ENCODE data around the gene MED22. TPM values are rescaled to one million over a fixed set of nuclear protein-coding genes. Genes with fewer than 3 reads are reported as not detected.

MED22 gene
- total and polyA plus RNA-seq, 2 experiments from 2014 or later = 18.8 to 23.4 TPM

DNA sequence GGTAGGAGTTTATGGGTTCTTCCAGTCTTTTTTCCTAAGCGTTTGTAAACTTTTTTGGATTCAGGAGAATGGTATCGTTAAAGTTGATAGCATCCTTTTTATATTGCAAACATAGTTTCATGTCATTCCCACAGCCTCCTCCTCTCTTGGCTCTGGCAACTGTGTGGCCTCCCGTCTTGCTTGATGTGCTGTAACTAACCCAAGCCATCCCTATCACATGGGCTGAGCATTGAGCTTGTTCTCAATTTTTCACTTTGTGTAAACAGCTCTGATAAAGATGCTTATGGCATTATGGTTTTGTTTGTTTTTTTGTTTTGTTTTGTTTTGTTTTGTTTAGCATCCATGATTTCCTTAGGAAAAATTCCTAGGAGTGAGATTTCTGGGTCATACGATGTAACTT is 32.8 kb upstream of the MED22 start:
- 81% methylated on average over 4 of the region's 4 CpGs for WGBS (ENCODE audit: low lambda C conversion rate, missing lambda C conversion rate)

DNA sequence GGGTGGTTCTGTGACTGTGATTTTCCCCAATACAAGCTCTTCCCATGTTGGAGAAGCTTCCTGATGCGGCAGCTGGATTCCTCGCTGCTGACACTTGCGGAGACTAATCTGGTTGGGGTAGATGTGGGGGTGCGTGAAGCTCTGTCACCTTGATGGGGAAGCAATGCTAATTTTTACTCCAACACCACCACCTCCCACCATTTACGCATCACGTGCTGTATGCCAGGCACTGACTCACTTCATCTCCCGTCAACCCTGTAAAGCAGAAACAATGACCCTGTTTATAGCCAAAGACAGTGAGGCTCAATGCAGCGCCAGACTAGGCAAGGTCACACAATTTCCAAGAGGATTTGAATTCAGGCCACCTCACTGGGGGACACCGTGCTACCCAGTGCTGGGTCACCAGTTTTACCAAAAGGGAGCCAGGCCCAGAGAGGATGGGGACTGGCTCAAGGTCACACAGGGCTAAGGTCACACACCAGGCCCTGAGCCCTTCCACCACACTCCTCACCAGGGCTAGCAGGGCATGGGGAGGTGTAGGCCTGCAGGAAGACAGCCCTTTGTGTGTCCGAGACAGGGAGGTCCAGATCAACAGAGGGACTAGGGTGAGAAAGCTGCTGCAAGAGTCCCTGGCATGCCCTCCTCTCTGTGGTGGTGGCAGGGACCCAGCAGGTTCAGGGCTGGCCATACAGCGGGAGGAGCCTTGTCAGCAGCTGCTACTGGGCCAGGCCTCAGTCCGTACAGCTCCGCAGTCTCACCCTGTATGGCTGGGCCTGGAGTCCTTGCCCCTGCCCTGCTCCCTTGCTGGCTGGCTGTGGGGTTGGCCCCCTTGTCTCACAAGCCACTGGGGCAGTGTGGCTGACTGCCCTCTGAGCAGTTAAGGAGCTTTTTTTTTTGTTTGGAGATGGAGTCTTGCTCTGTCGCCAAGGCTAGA is 31.5 kb upstream of the MED22 start:
- H3K36me3 ChIP-seq (replicated peaks; ENCODE audit: insufficient read depth, low read depth) = no peaks in the 10 kb centered on the region
- no peak overlapping the region for H3K4me2 ChIP-seq
- H3K4me3 ChIP-seq = no peak overlapping the region
- 91% methylated on average over 14 of the region's 14 CpGs for WGBS (ENCODE audit: low lambda C conversion rate, missing lambda C conversion rate)
- H3K4me1 ChIP-seq (ENCODE audit: insufficient read depth) = peaks cover 2% of the 10 kb centered on the region
- H3K79me2 ChIP-seq = peaks cover 13% of the 10 kb centered on the region
- H3K27me3 ChIP-seq = no peaks in the 10 kb centered on the region
- no peaks in the 10 kb centered on the region for H3K9me3 ChIP-seq (ENCODE audit: low read depth)
- TF ChIP-seq, protein P1, sequence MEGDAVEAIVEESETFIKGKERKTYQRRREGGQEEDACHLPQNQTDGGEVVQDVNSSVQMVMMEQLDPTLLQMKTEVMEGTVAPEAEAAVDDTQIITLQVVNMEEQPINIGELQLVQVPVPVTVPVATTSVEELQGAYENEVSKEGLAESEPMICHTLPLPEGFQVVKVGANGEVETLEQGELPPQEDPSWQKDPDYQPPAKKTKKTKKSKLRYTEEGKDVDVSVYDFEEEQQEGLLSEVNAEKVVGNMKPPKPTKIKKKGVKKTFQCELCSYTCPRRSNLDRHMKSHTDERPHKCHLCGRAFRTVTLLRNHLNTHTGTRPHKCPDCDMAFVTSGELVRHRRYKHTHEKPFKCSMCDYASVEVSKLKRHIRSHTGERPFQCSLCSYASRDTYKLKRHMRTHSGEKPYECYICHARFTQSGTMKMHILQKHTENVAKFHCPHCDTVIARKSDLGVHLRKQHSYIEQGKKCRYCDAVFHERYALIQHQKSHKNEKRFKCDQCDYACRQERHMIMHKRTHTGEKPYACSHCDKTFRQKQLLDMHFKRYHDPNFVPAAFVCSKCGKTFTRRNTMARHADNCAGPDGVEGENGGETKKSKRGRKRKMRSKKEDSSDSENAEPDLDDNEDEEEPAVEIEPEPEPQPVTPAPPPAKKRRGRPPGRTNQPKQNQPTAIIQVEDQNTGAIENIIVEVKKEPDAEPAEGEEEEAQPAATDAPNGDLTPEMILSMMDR (IDR thresholded peaks at IDR 0.05; ENCODE audit: poor library complexity) = no peak
- TF ChIP-seq EZH2phosphoT487 (IDR thresholded peaks at IDR 0.05; ENCODE audit: low read depth, severe bottlenecking, unreplicated experiment) (no peak), EZH2 (IDR thresholded peaks at IDR 0.05; ENCODE audit: borderline replicate concordance) (no peak)
- peaks cover 7% of the 10 kb centered on the region for H4K20me1 ChIP-seq (ENCODE audit: insufficient read depth, poor library complexity, severe bottlenecking)
- no peak overlapping the region for H3K27ac ChIP-seq
- H2AFZ ChIP-seq = no peak overlapping the region
- no peak for DNase-seq (ENCODE audit: low spot score)
- H3K9me2 ChIP-seq (replicated peaks; ENCODE audit: insufficient read depth) = no peaks in the 10 kb centered on the region

More for the DNA sequence above, 32.8 kb upstream of the MED22 start:
- Histone ChIP-seq H3K27ac (no peak overlapping the region), H3K36me3 (replicated peaks; ENCODE audit: insufficient read depth, low read depth) (no peaks in the 10 kb centered on the region), H3K9me2 (replicated peaks; ENCODE audit: insufficient read depth) (no peaks in the 10 kb centered on the region), H3K4me3 (no peak overlapping the region), H4K20me1 (ENCODE audit: insufficient read depth, poor library complexity, severe bottlenecking) (no peaks in the 10 kb centered on the region), H3K4me2 (no peak overlapping the region), H3K9me3 (ENCODE audit: low read depth) (no peaks in the 10 kb centered on the region), H2AFZ (no peak overlapping the region), H3K27me3 (no peaks in the 10 kb centered on the region), H3K4me1 (ENCODE audit: insufficient read depth) (no peaks in the 10 kb centered on the region), H3K79me2 (no peaks in the 10 kb centered on the region)
- DNase-seq (ENCODE audit: low spot score) = no peak
- no peak for TF ChIP-seq EZH2phosphoT487 (IDR thresholded peaks at IDR 0.05; ENCODE audit: low read depth, severe bottlenecking, unreplicated experiment)
- TF ChIP-seq, protein P1 (IDR thresholded peaks at IDR 0.05; ENCODE audit: poor library complexity) = no peak

DNA sequence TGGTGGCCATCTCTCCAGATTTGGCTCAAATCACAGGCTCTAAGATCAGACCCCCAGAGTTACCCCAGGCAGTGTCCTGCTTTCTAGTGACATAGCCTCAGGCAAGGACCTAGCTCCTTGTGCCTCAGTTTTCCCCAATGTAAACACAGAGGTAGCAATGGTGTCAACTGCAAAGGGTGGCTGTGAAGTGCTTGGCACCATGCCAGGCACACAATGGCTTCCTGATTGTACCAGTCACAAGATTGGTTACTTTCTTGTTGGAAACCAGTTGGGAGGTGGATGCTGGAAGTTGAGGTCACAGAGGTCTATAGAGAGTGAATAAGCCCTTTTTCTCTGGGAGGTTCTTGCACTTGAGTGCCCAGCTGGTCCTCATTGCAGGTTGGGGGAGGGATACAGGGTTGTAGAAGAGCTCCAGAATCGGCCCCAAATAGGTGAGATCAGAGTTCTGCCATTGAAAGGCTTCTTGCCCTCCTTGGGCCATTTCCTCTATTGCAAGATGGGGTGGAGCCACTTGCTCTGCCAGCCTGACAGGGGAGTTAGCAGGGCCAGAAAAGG is 30.6 kb upstream of the MED22 start:
- TF ChIP-seq, protein P1 (IDR thresholded peaks at IDR 0.05; ENCODE audit: poor library complexity) = no peak
- TF ChIP-seq EZH2phosphoT487 (IDR thresholded peaks at IDR 0.05; ENCODE audit: low read depth, severe bottlenecking, unreplicated experiment) (no peak), EZH2 (IDR thresholded peaks at IDR 0.05; ENCODE audit: borderline replicate concordance) (no peak)
- Histone ChIP-seq H3K4me3 (no peak overlapping the region), H3K9me2 (replicated peaks; ENCODE audit: insufficient read depth) (no peaks in the 10 kb centered on the region), H3K9me3 (ENCODE audit: low read depth) (no peaks in the 10 kb centered on the region), H2AFZ (no peak overlapping the region), H4K20me1 (ENCODE audit: insufficient read depth, poor library complexity, severe bottlenecking) (peaks cover 16% of the 10 kb centered on the region), H3K27me3 (no peaks in the 10 kb centered on the region), H3K4me1 (ENCODE audit: insufficient read depth) (peaks cover 8% of the 10 kb centered on the region), H3K36me3 (replicated peaks; ENCODE audit: insufficient read depth, low read depth) (no peaks in the 10 kb centered on the region), H3K4me2 (no peak overlapping the region), H3K27ac (no peak overlapping the region), H3K79me2 (peaks cover 22% of the 10 kb centered on the region)
- 88% methylated on average over 1 of the region's 1 CpG for WGBS (ENCODE audit: low lambda C conversion rate, missing lambda C conversion rate)
- no peak for DNase-seq (ENCODE audit: low spot score)
